Measurements from ENCODE around the gene ITLN2. TPM values are rescaled to one million over a fixed set of nuclear protein-coding genes. Genes with fewer than 3 reads are reported as not detected.
"Not testable (repeated sequence)": the region's sequence is repeated elsewhere in the genome, so short reads cannot be mapped to it uniquely, and the experiment has no call there.

Gene ITLN2
- total and polyA plus RNA-seq, 11 donors = 0.15 to 4.1 (median 0.34) TPM; not detected in 7

- WGBS, 4 donors = 51 to 69% (median 55%) methylated on average over 15 of the region's 15 CpGs
- H3K27ac ChIP-seq = no peak overlapping the region
- no peak overlapping the region for H3K4me3 ChIP-seq
- no peak for ATAC-seq
- H3K27me3 ChIP-seq = peaks cover 0 to 34% (median 3%) of the 10 kb centered on the region in 9 donors
- no peak for TF ChIP-seq POLR2A (IDR thresholded peaks at IDR 0.05)
- TF ChIP-seq, protein P1, sequence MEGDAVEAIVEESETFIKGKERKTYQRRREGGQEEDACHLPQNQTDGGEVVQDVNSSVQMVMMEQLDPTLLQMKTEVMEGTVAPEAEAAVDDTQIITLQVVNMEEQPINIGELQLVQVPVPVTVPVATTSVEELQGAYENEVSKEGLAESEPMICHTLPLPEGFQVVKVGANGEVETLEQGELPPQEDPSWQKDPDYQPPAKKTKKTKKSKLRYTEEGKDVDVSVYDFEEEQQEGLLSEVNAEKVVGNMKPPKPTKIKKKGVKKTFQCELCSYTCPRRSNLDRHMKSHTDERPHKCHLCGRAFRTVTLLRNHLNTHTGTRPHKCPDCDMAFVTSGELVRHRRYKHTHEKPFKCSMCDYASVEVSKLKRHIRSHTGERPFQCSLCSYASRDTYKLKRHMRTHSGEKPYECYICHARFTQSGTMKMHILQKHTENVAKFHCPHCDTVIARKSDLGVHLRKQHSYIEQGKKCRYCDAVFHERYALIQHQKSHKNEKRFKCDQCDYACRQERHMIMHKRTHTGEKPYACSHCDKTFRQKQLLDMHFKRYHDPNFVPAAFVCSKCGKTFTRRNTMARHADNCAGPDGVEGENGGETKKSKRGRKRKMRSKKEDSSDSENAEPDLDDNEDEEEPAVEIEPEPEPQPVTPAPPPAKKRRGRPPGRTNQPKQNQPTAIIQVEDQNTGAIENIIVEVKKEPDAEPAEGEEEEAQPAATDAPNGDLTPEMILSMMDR (IDR thresholded peaks at IDR 0.05) = no peak
- intact Hi-C loops (cut with DNase I) = no loop called here
- no peak for DNase-seq
- H3K36me3 ChIP-seq = no peaks in the 10 kb centered on the region
- H3K4me1 ChIP-seq = peaks cover 0 to 22% (median 0%) of the 10 kb centered on the region in 12 donors
- H3K9me3 ChIP-seq = peaks cover 0 to 9% (median 0%) of the 10 kb centered on the region in 12 donors
Observed at GRCh38 chr1:160945079-160945478, 9.5 kb downstream of the ITLN2 start.

- Histone ChIP-seq H3K9me3 (peaks cover 0 to 9% (median 0%) of the 10 kb centered on the region in 12 donors), H3K27ac (no peak overlapping the region), H3K27me3 (peaks cover 0 to 34% (median 3%) of the 10 kb centered on the region in 9 donors), H3K36me3 (no peaks in the 10 kb centered on the region), H3K4me1 (peaks cover 0 to 11% (median 0%) of the 10 kb centered on the region in 12 donors), H3K4me3 (no peak overlapping the region)
- WGBS, 4 donors = 68 to 85% (median 76%) methylated on average over 3 of the region's 3 CpGs
- DNase-seq (no peak), ATAC-seq (no peak)
- TF ChIP-seq, protein P1 (IDR thresholded peaks at IDR 0.05) = no peak
- TF ChIP-seq POLR2A (IDR thresholded peaks at IDR 0.05) = no peak
- intact Hi-C loops (cut with DNase I) = no loop called here
Observed at GRCh38 chr1:160942926-160943325, 11.7 kb downstream of the ITLN2 start.

- WGBS, 4 donors = 88 to 97% (median 93%) methylated on average over 9 to 19 of the region's 19 CpGs
- H3K27me3 ChIP-seq; H3K9me3 ChIP-seq; H3K36me3 ChIP-seq; H3K4me3 ChIP-seq; DNase-seq; H3K4me1 ChIP-seq; ATAC-seq; intact Hi-C loops (cut with DNase I); H3K27ac ChIP-seq: not testable (repeated sequence)
Observed at GRCh38 chr1:160936666-160937065, 17.9 kb downstream of the ITLN2 start.

GRCh38 chr1:160935527-160936258, 18.9 kb downstream of the ITLN2 start:
- Histone ChIP-seq H3K27me3 (no peaks in the 10 kb centered on the region), H3K27ac (peak overlapping the region in 1 of 12 donors; percentile 68), H3K36me3 (no peaks in the 10 kb centered on the region), H3K4me1 (no peaks in the 10 kb centered on the region), H3K4me3 (no peak overlapping the region), H3K9me3 (peaks cover 0 to 7% (median 0%) of the 10 kb centered on the region in 12 donors)
- ATAC-seq (no peak), DNase-seq (no peak)
- intact Hi-C loops (cut with DNase I) = no loop called here
- TF ChIP-seq, protein P1 (IDR thresholded peaks at IDR 0.05) = no peak
- TF ChIP-seq POLR2A (IDR thresholded peaks at IDR 0.05) = no peak
- WGBS, 4 donors = 70 to 87% (median 82%) methylated on average over 10 to 12 of the region's 12 CpGs

GRCh38 chr1:160933305-160933704, 21.3 kb downstream of the ITLN2 start:
- DNase-seq = peak in 1 of 5 donors; percentile 55
- H3K27me3 ChIP-seq; H3K36me3 ChIP-seq; ATAC-seq; H3K9me3 ChIP-seq; intact Hi-C loops (cut with DNase I); H3K27ac ChIP-seq; H3K4me3 ChIP-seq; H3K4me1 ChIP-seq: not testable (repeated sequence)
- 89 to 97% (median 94%) methylated on average over 12 to 31 of the region's 31 CpGs for WGBS, 4 donors
